Measurements from ENCODE around the gene TBL3.

TBL3 gene

GRCh38 chr16:2028146-2028545, 56.3 kb downstream of the TBL3 start:
- ChIA-PET POLR2A (interaction anchor here (0.6 to 1.8 kb wide), 3 partner anchors 44 to 127 kb away, joined by 3 to 11 read pairs (median 5); partner anchors contain the start of genes GFER, RPS2 and TRAF7), CTCF (interaction anchor here (1.0 to 3.1 kb wide), 2 partner anchors 28 to 113 kb away, joined by 6 to 13 read pairs; no protein-coding TSS in a partner anchor)
- DNase-seq (ENCODE audit: low read depth, low spot score), result no peak
- no peak for TF ChIP-seq CTCF (IDR thresholded peaks at IDR 0.05; ENCODE audit: insufficient read depth, low read length, missing control alignments)
- peak overlapping the region; percentile 83 for H3K4me3 ChIP-seq (ENCODE audit: low read depth, low read length)

GRCh38 chr16:2028620-2029220, 56.9 kb downstream of the TBL3 start:
- ChIA-PET CTCF (interaction anchor here (1.7 to 3.1 kb wide), 2 partner anchors 25 to 28 kb away, joined by 4 to 13 read pairs; no protein-coding TSS in a partner anchor), POLR2A (interaction anchor here (0.6 kb wide), 1 partner anchor 45 kb away, joined by 3 read pairs; the partner anchor contains the start of gene GFER)
- no peak for DNase-seq (ENCODE audit: low read depth, low spot score)
- peak overlapping the region; percentile 83 for H3K4me3 ChIP-seq (ENCODE audit: low read depth, low read length)
- no peak for TF ChIP-seq CTCF (IDR thresholded peaks at IDR 0.05; ENCODE audit: insufficient read depth, low read length, missing control alignments)

- H3K4me3 ChIP-seq (ENCODE audit: low read depth, low read length), result no peak overlapping the region
- no peak for TF ChIP-seq CTCF (IDR thresholded peaks at IDR 0.05; ENCODE audit: insufficient read depth, low read length, missing control alignments)
- POLR2A ChIA-PET, result no interaction called here
- CTCF ChIA-PET, result interaction anchor here (1.7 to 3.7 kb wide), 2 partner anchors 26 to 111 kb away, joined by 4 to 17 read pairs; no protein-coding TSS in a partner anchor
- no peak for DNase-seq (ENCODE audit: low read depth, low spot score)
These were observed 57.5 kb downstream of the TBL3 start for GRCh38 chr16:2029350-2029749.

- H3K4me3 ChIP-seq (ENCODE audit: low read depth, low read length), result no peak overlapping the region
- DNase-seq (ENCODE audit: low read depth, low spot score), result no peak
- no peak for TF ChIP-seq CTCF (IDR thresholded peaks at IDR 0.05; ENCODE audit: insufficient read depth, low read length, missing control alignments)
- CTCF ChIA-PET, result interaction anchor here (1.0 to 3.7 kb wide), 3 partner anchors 26 to 110 kb away, joined by 3 to 17 read pairs (median 4); no protein-coding TSS in a partner anchor
- POLR2A ChIA-PET, result no interaction called here
These were observed 58.2 kb downstream of the TBL3 start for GRCh38 chr16:2030036-2030435.

- CTCF ChIA-PET, result interaction anchor here (0.6 to 3.7 kb wide), 4 partner anchors 28 to 111 kb away, joined by 3 to 17 read pairs (median 4); no protein-coding TSS in a partner anchor
- POLR2A ChIA-PET, result no interaction called here
- no peak overlapping the region for H3K4me3 ChIP-seq (ENCODE audit: low read depth, low read length)
- no peak for DNase-seq (ENCODE audit: low read depth, low spot score)
- TF ChIP-seq CTCF (IDR thresholded peaks at IDR 0.05; ENCODE audit: insufficient read depth, low read length, missing control alignments), result no peak
These were observed 59.3 kb downstream of the TBL3 start for GRCh38 chr16:2031081-2031577.
